Upper lobe of left lung (tissue), 6 donors: ENCODE results near the gene NCAPD3. TPM values are rescaled to one million over a fixed set of nuclear protein-coding genes. Genes with fewer than 3 reads are reported as not detected.

ENCODE experiments used
- ATAC-seq, 2 donors: fragments of 200-7000 bp; cut with Tn5 transposase; one replicate each; pipeline ENCODE4 v1.9.1; 2022; ENCODE audit warnings: mild to moderate bottlenecking in 2 of 2, moderate library complexity in 2 of 2; ENCODE audit not compliant: low FRiP score in 2 of 2
- DNase-seq, 2 donors: peaks; one replicate each; pipeline ENCODE4 v3.0.0-alpha.2; 2019 to 2020
- H3K27ac ChIP-seq, 4 donors: fragments of 200-600 bp; sonication (generic); one replicate each; pipeline ENCODE4 v1.5.1; 2016 to 2019
- H3K27me3 ChIP-seq, 4 donors: fragments of 200-600 bp; sonication (generic); one replicate each; pipeline ENCODE4 v1.5.1; 2017 to 2019
- H3K36me3 ChIP-seq, 4 donors: fragments of 200-600 bp; sonication (generic); one replicate each; pipeline ENCODE4 v1.5.1; 2016 to 2019
- H3K4me1 ChIP-seq, 4 donors: fragments of 200-600 bp; sonication (generic); one replicate each; pipeline ENCODE4 v1.5.1; 2018 to 2019
- H3K4me3 ChIP-seq, 4 donors: fragments of 200-600 bp; sonication (generic); one replicate each; pipeline ENCODE4 v1.5.1; 2017 to 2019; ENCODE audit warnings: mild to moderate bottlenecking in 2 of 4, moderate library complexity in 1 of 4
- H3K9me3 ChIP-seq, 4 donors: fragments of 200-600 bp; sonication (generic); one replicate each; pipeline ENCODE4 v1.5.1; 2018 to 2019
- EP300 ChIP-seq, 4 donors: sonication (generic); formaldehyde crosslinking; IDR thresholded peaks; one replicate each; pipeline ENCODE4 v1.5.1; 2017; ENCODE audit warnings: antibody characterized with exemption in 4 of 4, control low read depth in 2 of 4
- POLR2A ChIP-seq, 4 donors: fragments of 450-650 bp; IDR thresholded peaks; one replicate each; pipeline ENCODE4 v1.5.1; 2016 to 2017; ENCODE audit warnings: antibody characterized with exemption in 4 of 4, mild to moderate bottlenecking in 2 of 4
- POLR2AphosphoS5 ChIP-seq, 2 donors: sonication (generic); formaldehyde crosslinking; IDR thresholded peaks; one replicate each; pipeline ENCODE4 v1.5.1; 2017; ENCODE audit warnings: antibody characterized with exemption in 2 of 2
- WGBS, 2 donors: methylation state at CpG; one replicate each; pipeline ENCODE4 v1.1.5; 2017 to 2018; 5-methylcytosine and 5-hydroxymethylcytosine counted together
- total RNA-seq, 6 donors: library from RNA; depleted of rRNA in 4 of 6; stranded (reverse); fragments of >200 nt in 4 of 6; gene quantifications; one replicate each; pipeline versions ENCODE4 v1.1.0 to v1.2.1, GENCODE V29; 2016 to 2021
- TF ChIP-seq, protein P1 (sequence below), 6 experiments: fragments of 450-650 bp in 4 of 6; fragments of 200-600 bp in 2 of 6; sonication (generic) in 2 of 6; IDR thresholded peaks; one replicate each; pipeline ENCODE4 v1.5.1; 2016 to 2019; ENCODE audit warnings: antibody characterized with exemption in 6 of 6
- donor health status: DM: no; HTN: no; CAD: no; lungs with moderate emphysema.
- donor health status: DM: no; HTN: yes; CAD: no; lungs with severe emphysema.

Gene NCAPD3
- total RNA-seq, 6 donors from 2014 or later, result 9.9 to 32.5 (median 15.8) TPM

DNA sequence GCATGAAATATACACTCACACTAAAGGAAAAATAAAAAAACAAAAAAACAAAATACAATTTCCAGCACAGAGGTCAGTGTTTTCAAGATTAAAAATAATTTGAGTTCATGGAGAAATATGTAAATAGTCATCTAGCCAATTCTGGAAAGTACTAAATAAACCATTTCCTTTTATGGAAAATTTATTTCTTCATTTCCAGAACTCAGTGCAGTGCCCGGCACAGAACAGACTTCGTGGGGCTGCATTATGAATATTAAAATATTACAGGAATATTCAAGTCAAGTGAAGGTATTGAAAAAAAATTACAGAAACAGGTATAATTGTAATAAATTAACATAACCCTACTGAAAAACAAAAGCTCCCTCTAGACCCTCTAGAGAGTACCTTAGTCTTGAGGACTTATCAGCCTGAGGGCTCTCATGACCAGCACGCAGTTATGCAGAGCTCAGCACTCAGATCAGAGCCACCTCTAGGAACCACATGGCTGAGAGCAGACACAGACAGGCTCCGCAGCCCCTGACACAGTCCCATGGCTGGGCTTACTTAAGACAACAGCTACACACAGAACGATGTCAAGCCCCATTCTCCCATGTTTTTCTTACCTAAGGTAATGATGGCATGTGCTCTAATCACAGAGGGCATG lies 45.6 kb downstream of the NCAPD3 start:
- H3K27ac ChIP-seq, result no peak overlapping the region
- no peaks in the 10 kb centered on the region for H3K27me3 ChIP-seq
- 72 to 78% methylated on average over 5 of the region's 5 CpGs for WGBS, 2 donors
- peaks cover 0 to 60% (median 20%) of the 10 kb centered on the region in 4 donors for H3K36me3 ChIP-seq
- DNase-seq (no peak), ATAC-seq (no peak)
- TF ChIP-seq, protein P1, sequence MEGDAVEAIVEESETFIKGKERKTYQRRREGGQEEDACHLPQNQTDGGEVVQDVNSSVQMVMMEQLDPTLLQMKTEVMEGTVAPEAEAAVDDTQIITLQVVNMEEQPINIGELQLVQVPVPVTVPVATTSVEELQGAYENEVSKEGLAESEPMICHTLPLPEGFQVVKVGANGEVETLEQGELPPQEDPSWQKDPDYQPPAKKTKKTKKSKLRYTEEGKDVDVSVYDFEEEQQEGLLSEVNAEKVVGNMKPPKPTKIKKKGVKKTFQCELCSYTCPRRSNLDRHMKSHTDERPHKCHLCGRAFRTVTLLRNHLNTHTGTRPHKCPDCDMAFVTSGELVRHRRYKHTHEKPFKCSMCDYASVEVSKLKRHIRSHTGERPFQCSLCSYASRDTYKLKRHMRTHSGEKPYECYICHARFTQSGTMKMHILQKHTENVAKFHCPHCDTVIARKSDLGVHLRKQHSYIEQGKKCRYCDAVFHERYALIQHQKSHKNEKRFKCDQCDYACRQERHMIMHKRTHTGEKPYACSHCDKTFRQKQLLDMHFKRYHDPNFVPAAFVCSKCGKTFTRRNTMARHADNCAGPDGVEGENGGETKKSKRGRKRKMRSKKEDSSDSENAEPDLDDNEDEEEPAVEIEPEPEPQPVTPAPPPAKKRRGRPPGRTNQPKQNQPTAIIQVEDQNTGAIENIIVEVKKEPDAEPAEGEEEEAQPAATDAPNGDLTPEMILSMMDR (IDR thresholded peaks at IDR 0.05), result no peak
- TF ChIP-seq POLR2AphosphoS5 (IDR thresholded peaks at IDR 0.05) (no peak), EP300 (IDR thresholded peaks at IDR 0.05) (no peak), POLR2A (IDR thresholded peaks at IDR 0.05) (no peak)
- no peaks in the 10 kb centered on the region for H3K9me3 ChIP-seq
- no peaks in the 10 kb centered on the region for H3K4me1 ChIP-seq
- no peak overlapping the region for H3K4me3 ChIP-seq

DNA sequence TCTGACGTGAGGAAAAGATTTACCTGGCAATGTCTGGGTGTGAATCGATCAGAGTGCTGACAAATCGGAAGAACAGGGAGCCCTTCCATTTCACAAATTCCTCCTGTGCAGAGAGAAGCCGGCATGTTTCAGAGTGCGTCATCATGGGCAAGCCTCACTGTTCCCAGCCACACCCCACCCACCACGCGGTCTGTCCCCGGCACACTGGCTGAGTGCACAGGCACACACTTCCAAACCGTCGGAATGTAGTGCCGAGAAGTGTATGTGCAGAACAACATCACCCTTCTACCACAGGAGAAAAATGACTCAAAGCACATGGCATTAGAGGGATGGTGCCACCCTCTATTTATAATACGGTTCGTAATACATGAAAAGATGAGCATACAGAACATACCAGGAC lies 47.5 kb downstream of the NCAPD3 start:
- ATAC-seq (no peak), DNase-seq (no peak)
- no peak overlapping the region for H3K27ac ChIP-seq
- no peak overlapping the region for H3K4me3 ChIP-seq
- no peaks in the 10 kb centered on the region for H3K27me3 ChIP-seq
- H3K36me3 ChIP-seq, result peaks cover 0 to 67% (median 26%) of the 10 kb centered on the region in 4 donors
- H3K9me3 ChIP-seq, result no peaks in the 10 kb centered on the region
- TF ChIP-seq EP300 (IDR thresholded peaks at IDR 0.05) (no peak), POLR2A (IDR thresholded peaks at IDR 0.05) (no peak), POLR2AphosphoS5 (IDR thresholded peaks at IDR 0.05) (no peak)
- TF ChIP-seq, protein P1 (IDR thresholded peaks at IDR 0.05), result no peak
- no peaks in the 10 kb centered on the region for H3K4me1 ChIP-seq
- 94 to 95% methylated on average over 13 of the region's 13 CpGs for WGBS, 2 donors

DNA sequence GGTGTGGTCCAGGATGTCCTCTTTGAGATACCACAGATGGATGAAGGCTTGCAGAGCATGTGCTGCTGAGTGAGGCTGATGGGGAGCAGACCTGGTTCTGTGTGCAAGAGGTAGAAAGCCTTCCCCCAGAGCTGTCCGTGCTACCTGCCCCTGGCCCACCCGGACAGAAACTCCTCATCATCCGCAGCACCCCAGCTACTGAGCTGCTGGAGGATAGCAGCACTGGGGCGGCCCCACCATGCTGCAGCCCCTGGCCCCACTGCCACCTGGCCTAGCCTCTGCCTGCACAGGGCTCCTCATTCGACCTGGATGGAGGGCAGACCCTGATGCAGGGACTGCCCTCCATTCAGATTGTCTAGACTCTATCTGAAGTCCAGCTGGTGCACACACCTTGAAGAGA lies 50.5 kb downstream of the NCAPD3 start:
- WGBS, 2 donors, result 98 to 100% methylated on average over 1 to 5 of the region's 5 CpGs
- H3K36me3 ChIP-seq, result peaks cover 0 to 77% (median 35%) of the 10 kb centered on the region in 4 donors
- no peak overlapping the region for H3K4me3 ChIP-seq
- H3K27ac ChIP-seq, result no peak overlapping the region
- no peak for ATAC-seq
- H3K9me3 ChIP-seq, result no peaks in the 10 kb centered on the region
- H3K27me3 ChIP-seq, result no peaks in the 10 kb centered on the region
- TF ChIP-seq EP300 (IDR thresholded peaks at IDR 0.05) (no peak), POLR2A (IDR thresholded peaks at IDR 0.05) (no peak)
- TF ChIP-seq, protein P1 (IDR thresholded peaks at IDR 0.05), result no peak
- H3K4me1 ChIP-seq, result no peaks in the 10 kb centered on the region
- peak in 1 of 2 donors; percentile 42 for DNase-seq

DNA sequence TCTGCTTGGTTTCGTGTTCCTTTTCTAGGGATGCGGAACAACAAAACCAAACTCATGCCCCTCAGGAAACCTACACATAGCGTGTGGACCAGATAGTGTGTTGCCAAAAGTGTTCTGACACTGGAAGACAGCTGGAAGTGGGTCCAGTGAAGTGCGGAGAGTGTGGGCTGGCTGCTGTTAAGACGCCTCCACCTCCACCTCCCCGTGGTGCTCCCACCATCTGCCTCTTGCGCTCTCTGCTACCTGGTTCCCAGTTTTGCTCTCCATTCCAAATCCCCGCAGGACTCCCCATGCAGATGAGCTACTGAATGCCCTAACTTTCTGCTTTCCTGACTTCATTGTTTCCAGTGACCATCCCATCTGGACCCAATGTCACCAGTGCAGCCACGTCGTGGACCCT lies 51.8 kb downstream of the NCAPD3 start:
- ATAC-seq (peak in 1 of 2 donors; percentile 11), DNase-seq (no peak)
- no peaks in the 10 kb centered on the region for H3K9me3 ChIP-seq
- no peak overlapping the region for H3K27ac ChIP-seq
- no peaks in the 10 kb centered on the region for H3K4me1 ChIP-seq
- H3K36me3 ChIP-seq, result peaks cover 6 to 75% (median 43%) of the 10 kb centered on the region in 4 donors
- no peaks in the 10 kb centered on the region for H3K27me3 ChIP-seq
- no peak overlapping the region for H3K4me3 ChIP-seq
- TF ChIP-seq POLR2AphosphoS5 (IDR thresholded peaks at IDR 0.05), result no peak
- TF ChIP-seq EP300 (IDR thresholded peaks at IDR 0.05), result no peak
- TF ChIP-seq, protein P1 (IDR thresholded peaks at IDR 0.05), result no peak
- no peak for TF ChIP-seq POLR2A (IDR thresholded peaks at IDR 0.05)
- 96 to 99% methylated on average over 10 of the region's 10 CpGs for WGBS, 2 donors

DNA sequence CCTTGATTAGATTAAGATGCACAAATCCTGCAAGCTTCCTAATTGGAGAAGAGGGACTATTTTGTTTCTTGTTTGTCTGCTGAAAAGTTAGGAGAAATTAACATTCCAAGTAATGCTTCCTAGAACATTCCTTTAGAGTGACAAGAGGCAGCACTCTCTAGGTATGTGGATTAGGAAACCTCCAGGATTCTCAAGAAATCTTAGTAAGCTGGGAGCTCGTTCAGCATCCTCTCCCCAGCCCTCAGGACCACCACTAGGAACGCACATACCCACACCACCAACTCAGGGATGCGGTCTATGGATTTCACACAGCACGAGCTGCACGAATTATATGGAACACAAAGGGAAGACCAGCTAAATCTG lies 52.9 kb downstream of the NCAPD3 start:
- WGBS, 2 donors, result 96 to 100% methylated on average over 5 of the region's 5 CpGs
- no peak for DNase-seq
- no peak for ATAC-seq
- Histone ChIP-seq H3K27ac (no peak overlapping the region), H3K9me3 (no peaks in the 10 kb centered on the region), H3K36me3 (peaks cover 6 to 64% (median 37%) of the 10 kb centered on the region in 4 donors), H3K4me1 (no peaks in the 10 kb centered on the region), H3K27me3 (no peaks in the 10 kb centered on the region), H3K4me3 (no peak overlapping the region)
- TF ChIP-seq POLR2AphosphoS5 (IDR thresholded peaks at IDR 0.05), result no peak
- TF ChIP-seq EP300 (IDR thresholded peaks at IDR 0.05), result no peak
